Natural killer cell (primary cell): ENCODE data around the gene IL1RAPL2. TPM values are rescaled to one million over a fixed set of nuclear protein-coding genes. Genes with fewer than 3 reads are reported as not detected.

Experiments used
- ATAC-seq, 3 donors: fragments of 150-1000 bp in 2 of 3; fragments of 200-7000 bp in 1 of 3; cut with Tn5 transposase; 1 replicate in 1 of 3; 2 replicates in 2 of 3; pipeline ENCODE4 v1.10.0; 2021; ENCODE audit warnings: mild to moderate bottlenecking in 2 of 3, moderate library complexity in 2 of 3
- DNase-seq, 2 donors: peaks; one replicate each; pipeline versions ENCODE4 v3.0.0 to v3.0.0-alpha.2; 2013 to 2021; ENCODE audit warnings: mixed read lengths in 1 of 2
- H3K27ac ChIP-seq: one replicate; pipeline ENCODE4 v1.5.1; 2013; ENCODE audit warnings: mild to moderate bottlenecking, low read length
- H3K27me3 ChIP-seq: one replicate; pipeline ENCODE4 v1.6.1; 2013; ENCODE audit warnings: low read length; ENCODE audit not compliant: control insufficient read depth, insufficient read depth
- H3K36me3 ChIP-seq: one replicate; pipeline ENCODE4 v1.6.1; 2013; ENCODE audit warnings: low read length; ENCODE audit not compliant: control insufficient read depth, insufficient read depth
- H3K4me1 ChIP-seq: one replicate; pipeline ENCODE4 v1.6.1; 2013; ENCODE audit warnings: low read length; ENCODE audit not compliant: control insufficient read depth, insufficient read depth
- H3K4me3 ChIP-seq: one replicate; pipeline ENCODE4 v1.5.1; 2013; ENCODE audit warnings: low read length
- H3K9me3 ChIP-seq: one replicate; pipeline ENCODE4 v1.6.1; 2013; ENCODE audit warnings: low read length; ENCODE audit not compliant: control insufficient read depth, insufficient read depth
- H3K27ac Mint-ChIP-seq, 2 donors: one replicate each; pipeline ENCODE4 v1.8.0; 2022; ENCODE audit warnings: mild to moderate bottlenecking in 2 of 2, mixed read lengths in 2 of 2, moderate library complexity in 1 of 2
- H3K27me3 Mint-ChIP-seq, 2 donors: one replicate each; pipeline ENCODE4 v1.8.0; 2022; ENCODE audit warnings: low read depth in 2 of 2, mixed read lengths in 2 of 2
- H3K36me3 Mint-ChIP-seq: one replicate; pipeline ENCODE4 v1.8.0; 2022; ENCODE audit warnings: mixed read lengths
- H3K4me1 Mint-ChIP-seq, 2 donors: one replicate each; pipeline ENCODE4 v1.8.0; 2022; ENCODE audit warnings: mixed read lengths in 2 of 2
- H3K4me3 Mint-ChIP-seq: one replicate; pipeline ENCODE4 v1.8.0; 2022; ENCODE audit warnings: mild to moderate bottlenecking, moderate library complexity, mixed read lengths
- H3K9me3 Mint-ChIP-seq, 2 donors: one replicate each; pipeline ENCODE4 v1.8.0; 2022; ENCODE audit warnings: mixed read lengths in 2 of 2
- WGBS: methylation state at CpG from one replicate; pipeline ENCODE4 v1.1.7; 2013; ENCODE audit warnings: missing lambda C conversion rate; ENCODE audit not compliant: insufficient coverage; 5-methylcytosine and 5-hydroxymethylcytosine counted together
- intact Hi-C: fragments of 100-400 bp; cut with micrococcal nuclease; formaldehyde crosslinking; loops from one replicate; pipeline ENCODE4 v1.14.2; 2022
- total RNA-seq, 4 donors: library from RNA; stranded (reverse); fragments of 120-200 nt in 1 of 4; gene quantifications; one replicate each; pipeline versions ENCODE4 v1.2.3 to v1.2.4, GENCODE V29; 2013 to 2022
- TF ChIP-seq, protein P1 (sequence below): fragments of 200-600 bp; IDR thresholded peaks from one replicate; pipeline ENCODE4 v1.8.0; 2022; ENCODE audit warnings: antibody characterized with exemption

Gene IL1RAPL2
- total RNA-seq, 3 donors from 2014 or later (not counting 1 experiment from before 2014, with no cell fraction given), result not detected

DNA sequence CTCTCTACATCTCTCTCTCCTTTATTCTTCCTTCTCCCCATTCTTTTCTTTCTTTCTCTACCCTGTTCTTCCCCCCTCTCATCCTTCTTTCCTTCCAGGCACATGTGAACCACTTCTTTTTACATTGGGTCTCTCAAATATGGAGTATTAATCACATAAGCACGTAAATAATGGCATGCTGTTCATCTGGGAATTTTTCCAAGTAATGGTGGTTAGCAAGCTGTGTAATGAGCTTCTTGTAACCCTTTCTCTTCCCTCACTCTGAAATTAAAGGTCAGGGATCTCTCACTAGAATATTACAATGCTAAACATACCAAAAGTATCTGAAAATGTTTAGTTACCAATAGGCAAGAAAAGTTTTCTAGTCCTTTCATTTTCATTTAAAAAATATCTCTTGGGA, 894.4 kb downstream of the IL1RAPL2 start:
- H3K27ac ChIP-seq, result no peak overlapping the region
- Mint-ChIP-seq H3K27me3 (no peaks in the 10 kb centered on the region), H3K4me1 (no peaks in the 10 kb centered on the region), H3K36me3 (no peaks in the 10 kb centered on the region), H3K27ac (no peak overlapping the region), H3K4me3 (no peak overlapping the region), H3K9me3 (peaks cover 6 to 9% of the 10 kb centered on the region in 2 donors)
- TF ChIP-seq, protein P1, sequence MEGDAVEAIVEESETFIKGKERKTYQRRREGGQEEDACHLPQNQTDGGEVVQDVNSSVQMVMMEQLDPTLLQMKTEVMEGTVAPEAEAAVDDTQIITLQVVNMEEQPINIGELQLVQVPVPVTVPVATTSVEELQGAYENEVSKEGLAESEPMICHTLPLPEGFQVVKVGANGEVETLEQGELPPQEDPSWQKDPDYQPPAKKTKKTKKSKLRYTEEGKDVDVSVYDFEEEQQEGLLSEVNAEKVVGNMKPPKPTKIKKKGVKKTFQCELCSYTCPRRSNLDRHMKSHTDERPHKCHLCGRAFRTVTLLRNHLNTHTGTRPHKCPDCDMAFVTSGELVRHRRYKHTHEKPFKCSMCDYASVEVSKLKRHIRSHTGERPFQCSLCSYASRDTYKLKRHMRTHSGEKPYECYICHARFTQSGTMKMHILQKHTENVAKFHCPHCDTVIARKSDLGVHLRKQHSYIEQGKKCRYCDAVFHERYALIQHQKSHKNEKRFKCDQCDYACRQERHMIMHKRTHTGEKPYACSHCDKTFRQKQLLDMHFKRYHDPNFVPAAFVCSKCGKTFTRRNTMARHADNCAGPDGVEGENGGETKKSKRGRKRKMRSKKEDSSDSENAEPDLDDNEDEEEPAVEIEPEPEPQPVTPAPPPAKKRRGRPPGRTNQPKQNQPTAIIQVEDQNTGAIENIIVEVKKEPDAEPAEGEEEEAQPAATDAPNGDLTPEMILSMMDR, result no peak
- DNase-seq, result no peak
- intact Hi-C loops, result no loop called here
- H3K4me1 ChIP-seq, result no peaks in the 10 kb centered on the region
- no peak for ATAC-seq
- no peaks in the 10 kb centered on the region for H3K27me3 ChIP-seq
- H3K4me3 ChIP-seq, result no peak overlapping the region
- WGBS, result no CpG with 5 or more reads among the region's 1 CpG
- no peaks in the 10 kb centered on the region for H3K9me3 ChIP-seq
- no peaks in the 10 kb centered on the region for H3K36me3 ChIP-seq

DNA sequence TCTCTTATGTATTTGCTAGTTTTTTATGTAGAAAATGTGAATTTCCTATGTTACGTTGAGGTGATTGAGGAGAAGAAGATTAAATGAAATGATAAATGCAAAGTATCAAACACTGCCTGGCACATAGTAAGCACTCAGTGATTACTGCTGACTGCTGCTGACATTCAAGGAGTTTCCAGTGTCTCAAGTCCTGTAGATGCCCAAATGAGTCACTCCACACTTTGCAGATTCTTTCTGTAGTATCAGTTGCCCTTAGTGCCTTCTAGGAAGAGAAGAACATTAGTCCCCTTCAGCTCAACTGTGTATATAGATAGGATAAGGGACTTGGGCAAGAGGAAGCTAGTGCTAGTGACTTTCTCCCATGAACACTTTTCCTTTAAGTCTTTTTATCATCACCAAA, 895.0 kb downstream of the IL1RAPL2 start:
- DNase-seq (no peak), ATAC-seq (no peak)
- H3K4me1 Mint-ChIP-seq, result no peaks in the 10 kb centered on the region
- Histone ChIP-seq H3K4me3 (no peak overlapping the region), H3K27me3 (no peaks in the 10 kb centered on the region), H3K27ac (no peak overlapping the region), H3K9me3 (no peaks in the 10 kb centered on the region), H3K36me3 (no peaks in the 10 kb centered on the region), H3K4me1 (no peaks in the 10 kb centered on the region)
- no peak overlapping the region for H3K4me3 Mint-ChIP-seq
- TF ChIP-seq, protein P1, result no peak
- H3K27me3 Mint-ChIP-seq, result no peaks in the 10 kb centered on the region
- intact Hi-C loops, result no loop called here
- no peak overlapping the region for H3K27ac Mint-ChIP-seq
- peaks cover 4 to 9% of the 10 kb centered on the region in 2 donors for H3K9me3 Mint-ChIP-seq
- 78% methylated on average over 1 of the region's 1 CpG for WGBS
- no peaks in the 10 kb centered on the region for H3K36me3 Mint-ChIP-seq

DNA sequence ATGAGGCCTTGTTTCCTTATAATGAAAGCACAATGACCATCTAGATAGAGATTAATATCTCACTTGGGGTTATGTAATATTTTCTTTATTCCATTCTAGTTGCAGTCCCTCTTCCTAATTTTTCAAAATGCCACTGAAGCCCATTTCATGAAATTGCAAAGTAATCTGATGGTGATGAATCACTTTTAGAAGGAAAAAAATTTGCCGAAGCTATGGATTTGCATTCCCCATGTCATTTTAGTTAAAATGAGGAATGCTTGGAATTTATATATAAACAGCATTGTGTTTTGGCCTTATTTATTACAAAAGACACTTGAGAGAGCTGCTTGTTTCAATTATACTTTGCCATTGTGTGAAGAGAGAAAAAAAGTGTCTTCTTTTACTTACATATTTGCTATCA, 896.2 kb downstream of the IL1RAPL2 start:
- TF ChIP-seq, protein P1, result no peak
- no peaks in the 10 kb centered on the region for H3K27me3 Mint-ChIP-seq
- intact Hi-C loops, result no loop called here
- Histone ChIP-seq H3K27me3 (no peaks in the 10 kb centered on the region), H3K9me3 (no peaks in the 10 kb centered on the region), H3K27ac (no peak overlapping the region), H3K36me3 (no peaks in the 10 kb centered on the region), H3K4me3 (no peak overlapping the region), H3K4me1 (no peaks in the 10 kb centered on the region)
- no peaks in the 10 kb centered on the region for H3K4me1 Mint-ChIP-seq
- DNase-seq (no peak), ATAC-seq (no peak)
- no CpG with 5 or more reads among the region's 1 CpG for WGBS
- H3K4me3 Mint-ChIP-seq, result no peak overlapping the region
- H3K9me3 Mint-ChIP-seq, result peaks cover 6 to 9% of the 10 kb centered on the region in 2 donors
- H3K36me3 Mint-ChIP-seq, result no peaks in the 10 kb centered on the region
- no peak overlapping the region for H3K27ac Mint-ChIP-seq

DNA sequence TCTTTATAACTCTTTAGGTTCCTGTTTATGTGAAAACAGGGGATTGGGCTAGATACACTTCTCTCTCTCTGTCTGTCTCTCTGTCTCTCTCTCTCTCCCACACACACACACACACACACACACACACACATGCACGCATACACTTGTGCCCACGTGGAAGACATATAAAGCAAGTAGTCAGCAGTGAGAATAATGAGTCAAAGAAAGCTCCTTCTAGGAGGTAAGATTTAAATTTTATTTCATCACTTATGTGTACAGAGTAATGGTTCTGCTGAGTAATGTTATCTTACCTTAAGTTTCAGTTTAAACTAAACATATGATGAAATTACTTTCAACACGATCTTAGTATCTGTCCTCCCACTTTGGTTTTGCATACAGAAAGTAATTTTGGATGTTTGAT, 897.5 kb downstream of the IL1RAPL2 start:
- intact Hi-C loops, result no loop called here
- Histone ChIP-seq H3K4me3 (no peak overlapping the region), H3K27me3 (no peaks in the 10 kb centered on the region), H3K4me1 (no peaks in the 10 kb centered on the region), H3K9me3 (no peaks in the 10 kb centered on the region), H3K27ac (no peak overlapping the region), H3K36me3 (no peaks in the 10 kb centered on the region)
- TF ChIP-seq, protein P1, result no peak
- Mint-ChIP-seq H3K4me3 (no peak overlapping the region), H3K36me3 (no peaks in the 10 kb centered on the region), H3K4me1 (no peaks in the 10 kb centered on the region), H3K27me3 (no peaks in the 10 kb centered on the region), H3K27ac (no peak overlapping the region), H3K9me3 (peaks cover 6 to 9% of the 10 kb centered on the region in 2 donors)
- DNase-seq (no peak), ATAC-seq (no peak)
- WGBS, result no CpG with 5 or more reads among the region's 3 CpGs
